ENCODE results near the gene TUBB4B. TPM values are rescaled to one million over a fixed set of nuclear protein-coding genes. Genes with fewer than 3 reads are reported as not detected.

The TUBB4B gene
- total RNA-seq, 4 donors from 2014 or later: 92.0 to 213 (median 150) TPM

DNA sequence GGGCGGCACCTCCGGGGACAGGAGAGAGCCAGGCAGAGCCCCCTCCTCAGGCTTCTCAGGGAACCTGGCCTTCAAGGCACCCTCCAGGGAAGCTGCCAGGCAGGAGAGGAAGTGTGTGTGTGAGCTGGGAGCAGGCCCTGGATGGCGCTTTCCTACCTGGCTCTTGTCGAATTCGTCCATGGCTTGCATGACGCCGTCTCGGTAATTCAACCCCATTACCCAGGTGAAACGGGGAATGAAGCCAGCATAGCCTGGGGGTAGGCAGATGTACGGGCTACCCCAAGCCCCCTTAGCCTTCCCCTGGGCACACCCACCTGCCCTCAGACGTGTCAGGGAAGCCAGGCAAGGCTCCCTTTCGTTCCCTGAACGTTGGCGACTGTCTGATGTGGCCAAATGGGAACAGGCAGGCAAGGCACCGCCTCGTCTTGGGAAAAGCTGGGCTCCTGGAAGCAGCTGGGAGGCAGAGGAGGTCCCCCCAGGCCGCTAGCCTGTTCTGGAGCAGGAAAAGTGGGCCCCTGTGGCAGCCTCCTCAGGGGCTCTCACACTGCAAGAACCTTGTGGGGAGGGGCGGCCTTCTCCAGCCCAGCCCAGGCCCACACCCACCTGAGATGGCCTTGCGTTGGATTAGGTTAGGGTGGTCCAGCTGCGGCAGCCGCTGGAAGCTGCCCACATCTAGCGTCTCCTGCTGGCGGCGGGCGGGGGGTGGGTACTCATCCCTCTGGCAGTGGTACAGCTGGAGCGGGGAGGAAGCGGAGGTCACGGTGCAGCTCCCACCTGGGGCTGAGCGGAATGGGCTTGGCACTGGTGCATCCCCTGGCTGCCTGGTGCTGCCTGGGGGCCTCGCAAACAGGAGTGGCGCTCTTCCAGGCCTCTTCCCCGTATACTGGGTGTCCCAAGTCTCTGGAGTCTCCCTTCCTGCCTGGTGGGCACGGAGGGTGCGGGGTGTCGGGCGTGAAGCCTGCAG, 3.7 kb downstream of the TUBB4B start:
- TF ChIP-seq, protein P1, sequence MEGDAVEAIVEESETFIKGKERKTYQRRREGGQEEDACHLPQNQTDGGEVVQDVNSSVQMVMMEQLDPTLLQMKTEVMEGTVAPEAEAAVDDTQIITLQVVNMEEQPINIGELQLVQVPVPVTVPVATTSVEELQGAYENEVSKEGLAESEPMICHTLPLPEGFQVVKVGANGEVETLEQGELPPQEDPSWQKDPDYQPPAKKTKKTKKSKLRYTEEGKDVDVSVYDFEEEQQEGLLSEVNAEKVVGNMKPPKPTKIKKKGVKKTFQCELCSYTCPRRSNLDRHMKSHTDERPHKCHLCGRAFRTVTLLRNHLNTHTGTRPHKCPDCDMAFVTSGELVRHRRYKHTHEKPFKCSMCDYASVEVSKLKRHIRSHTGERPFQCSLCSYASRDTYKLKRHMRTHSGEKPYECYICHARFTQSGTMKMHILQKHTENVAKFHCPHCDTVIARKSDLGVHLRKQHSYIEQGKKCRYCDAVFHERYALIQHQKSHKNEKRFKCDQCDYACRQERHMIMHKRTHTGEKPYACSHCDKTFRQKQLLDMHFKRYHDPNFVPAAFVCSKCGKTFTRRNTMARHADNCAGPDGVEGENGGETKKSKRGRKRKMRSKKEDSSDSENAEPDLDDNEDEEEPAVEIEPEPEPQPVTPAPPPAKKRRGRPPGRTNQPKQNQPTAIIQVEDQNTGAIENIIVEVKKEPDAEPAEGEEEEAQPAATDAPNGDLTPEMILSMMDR (IDR thresholded peaks at IDR 0.05; ENCODE audit: low read depth): no peak

DNA sequence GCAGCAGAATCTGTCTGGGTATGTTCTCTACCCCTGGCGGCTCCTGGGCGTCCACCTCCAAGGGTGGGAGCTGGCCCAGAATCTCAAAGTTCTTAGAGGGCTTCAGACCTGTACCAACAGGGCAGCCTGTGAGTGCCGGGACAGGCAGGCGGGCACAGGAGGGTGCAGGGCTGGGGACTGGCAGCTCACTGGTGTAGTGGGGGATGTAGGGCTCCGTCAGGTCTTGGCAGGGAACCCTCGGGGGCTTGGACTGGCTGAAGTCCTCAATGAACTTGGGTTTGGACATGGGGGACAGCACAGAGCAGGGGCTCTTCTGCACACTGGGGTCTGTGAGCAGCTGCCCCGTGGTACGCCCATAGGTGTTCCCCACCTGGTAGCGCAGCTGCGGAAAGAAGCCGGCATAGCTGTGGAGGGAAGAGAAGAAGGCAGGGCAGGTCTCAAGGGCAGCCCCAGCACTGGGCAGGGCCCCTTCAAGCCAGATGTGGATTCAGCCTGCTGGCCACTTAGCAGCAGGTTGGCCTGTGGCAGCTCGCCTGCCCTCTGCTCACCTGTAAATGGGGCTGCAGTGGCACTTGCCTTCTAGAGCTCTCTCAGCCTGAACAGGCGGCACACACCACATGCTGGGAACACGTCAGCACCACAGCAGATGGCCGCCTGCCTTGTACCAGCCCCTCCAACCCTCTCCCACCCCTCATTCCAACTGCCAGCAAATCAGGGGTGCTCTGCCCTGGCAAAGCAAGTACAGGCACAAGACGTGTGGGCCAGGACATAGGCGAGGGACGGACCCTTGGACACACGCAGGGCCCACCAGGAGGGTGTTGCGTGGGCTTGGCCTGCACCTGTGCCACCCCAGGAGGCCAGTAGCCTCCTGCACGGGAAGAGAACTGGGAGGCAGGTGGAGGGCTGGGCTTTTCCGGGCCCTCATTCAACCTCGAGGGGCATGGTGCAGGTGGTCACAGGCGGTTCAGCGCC, 4.6 kb downstream of the TUBB4B start:
- TF ChIP-seq, protein P1 (IDR thresholded peaks at IDR 0.05; ENCODE audit: low read depth): no peak

DNA sequence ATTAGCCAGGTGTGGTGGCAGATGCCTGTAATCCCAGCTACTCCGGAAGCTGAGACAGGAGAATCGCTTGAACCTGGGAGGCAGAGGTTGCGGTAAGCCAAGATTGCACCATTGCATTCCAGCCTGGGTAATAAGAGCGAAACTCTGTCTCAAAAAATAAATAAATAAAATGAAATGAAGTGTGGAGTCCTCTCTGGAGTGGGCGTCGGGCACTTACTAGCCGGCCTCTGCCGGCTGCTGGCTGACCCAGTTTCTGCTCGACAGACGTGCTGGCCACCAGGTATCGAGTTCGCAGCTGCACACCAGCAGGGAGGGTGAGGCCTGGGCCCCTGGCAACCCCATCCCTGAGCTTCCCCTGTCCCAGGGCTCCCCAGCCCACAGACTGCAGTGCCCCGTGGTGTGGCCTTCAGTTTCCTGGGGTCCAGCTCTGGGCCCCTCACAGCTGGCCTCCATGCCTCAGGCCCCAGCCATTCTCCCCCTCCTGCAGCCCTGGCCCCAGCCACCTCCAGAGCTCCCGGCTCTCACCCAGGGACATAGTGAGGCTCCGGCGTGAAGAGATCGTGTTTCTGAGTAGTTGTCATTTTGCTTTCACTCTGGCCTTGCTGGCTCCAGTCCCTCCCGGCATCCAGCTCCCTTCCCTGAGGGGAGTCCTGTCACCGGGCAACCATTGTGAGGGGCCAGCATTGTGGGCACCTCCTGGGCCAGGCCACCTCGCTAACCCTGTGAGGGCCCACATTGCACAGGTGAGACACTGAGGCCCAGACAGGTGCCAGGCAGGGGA, 6.2 kb downstream of the TUBB4B start:
- TF ChIP-seq, protein P1 (IDR thresholded peaks at IDR 0.05; ENCODE audit: low read depth): no peak

DNA sequence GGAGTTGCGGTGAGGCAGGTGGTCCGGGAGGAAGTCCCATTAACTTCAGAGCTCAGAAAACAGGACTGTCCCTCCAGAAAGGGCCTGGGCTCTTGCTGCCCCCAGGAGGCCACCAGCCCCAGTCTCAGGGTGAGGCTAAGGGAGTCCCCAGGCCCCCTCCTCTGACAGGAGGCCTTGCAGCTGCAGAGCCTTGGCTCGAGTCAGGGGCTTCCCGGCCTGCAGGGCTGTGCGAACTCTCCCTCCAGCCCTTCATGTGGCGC, 6.8 kb downstream of the TUBB4B start:
- TF ChIP-seq, protein P1 (IDR thresholded peaks at IDR 0.05; ENCODE audit: low read depth): no peak

DNA sequence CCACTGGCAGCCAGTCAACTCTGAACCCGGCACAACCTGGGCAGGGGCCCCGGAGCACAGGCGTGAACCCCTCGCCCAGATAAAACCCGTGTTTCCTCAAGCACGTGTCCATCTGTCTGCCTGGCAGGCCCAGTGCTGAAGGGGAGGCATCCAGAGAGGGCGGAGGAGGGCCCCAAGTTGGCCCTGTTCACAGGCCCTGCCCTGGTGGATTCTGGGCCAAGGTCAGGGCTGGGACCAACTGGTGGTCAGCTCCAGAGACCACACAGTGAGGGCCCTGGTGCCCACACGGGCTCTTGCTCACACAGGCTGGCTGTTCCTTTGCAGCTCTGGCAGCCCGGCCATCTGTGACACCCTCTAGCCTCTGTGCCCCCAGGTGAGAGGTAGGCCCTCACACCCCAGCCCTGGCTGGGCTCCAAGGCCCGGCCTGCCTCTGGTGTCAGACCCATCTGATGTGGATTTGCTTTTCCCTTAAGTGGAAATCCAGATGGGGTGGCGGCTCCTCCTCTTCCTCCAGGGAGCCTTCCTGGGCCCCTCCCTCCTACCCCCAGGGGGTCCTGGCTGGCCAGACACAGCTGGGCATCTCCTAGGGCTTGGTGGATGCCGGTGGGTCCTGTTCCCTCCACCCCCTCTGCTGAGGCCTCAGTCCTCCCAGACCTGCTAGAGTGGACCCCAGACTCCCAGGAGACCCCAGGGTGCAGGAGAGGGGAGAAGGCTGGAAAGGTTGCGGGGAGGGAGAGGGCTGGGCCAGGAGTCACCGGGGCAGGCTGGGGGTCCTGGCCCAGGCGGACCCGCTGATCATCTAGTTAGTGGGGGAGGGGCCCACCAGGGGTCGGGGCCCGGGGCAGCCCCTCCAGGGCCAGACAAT, 9.5 kb downstream of the TUBB4B start:
- TF ChIP-seq, protein P1 (IDR thresholded peaks at IDR 0.05; ENCODE audit: low read depth): no peak

- TF ChIP-seq, protein P1 (IDR thresholded peaks at IDR 0.05; ENCODE audit: low read depth): no peak
Measured at GRCh38 chr9:137251194-137251461, 10.0 kb downstream of the TUBB4B start, which contains the start of gene STPG3. Gene STPG3 (plus strand): TSS chr9:137251286. CDS start chr9:137251287, 1 bp downstream.

Measured in subcutaneous adipose tissue (tissue), 4 donors.